GM18498 (cell line): ENCODE data around the gene ESYT1.

Experiments used
- ATAC-seq: cut with Tn5 transposase; IDR thresholded peaks from one replicate; pipeline ENCODE4 v1.9.1; 2021; ENCODE audit warnings: mild to moderate bottlenecking, moderate library complexity; ENCODE audit not compliant: unreplicated experiment

ESYT1 gene

DNA sequence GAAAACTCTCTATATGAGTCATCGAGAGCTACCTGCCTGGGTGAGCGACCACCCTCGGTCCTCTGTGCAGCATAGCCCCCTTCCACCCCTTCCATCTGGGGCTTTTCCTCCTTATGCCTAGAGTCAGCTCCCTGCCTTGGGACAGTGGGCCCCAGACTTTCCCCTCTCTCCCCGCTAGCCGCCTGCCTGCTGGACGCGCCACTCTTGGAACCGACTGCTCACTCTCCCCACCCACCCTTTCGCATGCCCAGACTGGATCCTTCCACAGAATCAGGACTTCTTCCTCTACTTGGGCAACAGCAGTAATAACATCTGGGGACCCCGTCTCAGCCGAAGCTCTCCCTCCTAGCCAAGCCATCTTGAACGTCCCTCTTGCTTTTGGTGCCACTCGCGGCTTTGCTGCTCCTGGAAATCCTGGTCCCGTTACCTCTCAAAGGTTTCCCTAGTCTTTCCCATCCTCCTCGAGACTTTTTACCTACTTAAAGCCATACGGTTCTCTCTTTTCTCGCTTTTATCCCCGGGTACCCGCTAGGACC, 671 bp downstream of the ESYT1 start:
- no peak for ATAC-seq

DNA sequence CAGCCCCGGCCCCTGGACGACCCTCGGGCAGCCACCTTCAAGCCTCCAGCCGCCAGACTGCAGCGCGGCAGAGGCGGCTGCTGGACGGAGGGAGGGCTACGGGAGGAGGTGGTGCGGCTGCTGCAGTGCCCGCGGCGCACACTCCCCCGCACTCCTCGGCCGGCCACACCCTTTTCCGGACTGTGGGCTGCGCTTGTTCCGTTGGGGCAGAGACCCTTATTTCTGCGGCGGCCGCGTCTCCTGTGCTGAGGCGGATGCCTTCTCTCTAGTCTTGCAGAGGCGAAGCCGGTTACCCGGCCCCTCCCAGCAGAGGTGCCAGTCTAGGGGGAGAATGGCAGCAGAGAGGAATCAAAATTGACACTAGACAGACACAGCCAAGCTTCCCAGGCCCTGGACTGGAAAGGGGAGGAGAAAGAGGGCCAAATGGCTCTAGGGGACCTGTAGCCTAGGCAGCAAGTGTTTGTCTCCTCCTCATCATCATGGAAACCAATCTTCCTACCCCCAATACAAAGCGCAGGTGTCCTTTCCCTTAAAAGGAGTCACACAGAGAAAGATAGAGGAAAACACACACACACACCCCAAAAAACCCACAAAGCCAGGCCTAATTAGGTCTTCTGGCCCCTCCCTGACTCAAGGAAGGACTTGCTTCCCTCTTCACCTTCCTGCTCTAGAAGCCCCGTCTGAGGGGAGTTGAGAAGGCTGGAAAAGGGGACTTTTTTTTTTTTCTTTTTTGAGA, 1.3 kb downstream of the ESYT1 start:
- ATAC-seq, result peak; percentile 34

DNA sequence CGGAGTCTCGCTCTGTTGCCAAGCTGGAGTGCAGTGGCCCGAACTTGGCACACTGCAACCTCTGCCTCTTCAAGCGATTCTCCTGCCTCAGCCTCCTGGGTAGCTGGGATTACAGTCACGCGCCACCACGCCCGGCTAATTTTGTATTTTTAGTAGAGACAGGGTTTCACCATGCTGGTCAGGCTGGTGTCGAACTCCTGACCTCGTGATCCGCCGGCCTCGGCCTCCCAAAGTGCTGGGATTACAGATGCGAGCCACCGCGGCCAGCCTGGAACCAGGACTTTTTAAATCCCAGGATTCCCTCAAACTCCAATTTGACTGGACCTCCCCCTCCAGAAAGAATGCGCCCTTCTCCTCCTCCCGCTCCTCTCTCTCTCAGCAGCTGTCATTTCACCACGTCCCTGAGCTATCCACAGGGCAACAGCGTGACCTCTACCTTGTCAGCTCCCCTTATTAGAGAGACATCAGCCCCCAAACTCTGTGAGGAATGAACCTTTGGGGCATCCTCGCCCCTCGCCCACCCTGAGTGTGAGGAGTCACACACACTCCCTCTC, 2.0 kb downstream of the ESYT1 start:
- no peak for ATAC-seq

DNA sequence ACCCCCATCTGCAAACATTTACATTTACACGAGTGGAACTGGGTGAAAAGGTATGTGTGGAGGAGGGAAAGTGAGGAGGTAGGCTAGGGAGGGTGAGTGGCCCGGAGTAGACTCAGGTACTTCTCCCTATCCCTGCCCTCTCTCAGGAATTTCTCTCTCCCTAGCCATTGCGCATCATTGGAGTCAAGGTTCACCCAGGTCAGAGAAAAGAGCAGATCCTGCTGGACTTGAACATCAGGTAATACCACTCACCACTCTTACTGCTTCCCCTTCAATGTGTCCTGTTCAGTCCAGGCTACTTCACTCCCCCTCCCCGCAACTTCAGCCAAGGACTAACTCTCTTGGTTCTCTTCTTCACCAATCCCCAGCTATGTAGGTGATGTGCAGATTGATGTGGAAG, 2.8 kb downstream of the ESYT1 start:
- no peak for ATAC-seq

DNA sequence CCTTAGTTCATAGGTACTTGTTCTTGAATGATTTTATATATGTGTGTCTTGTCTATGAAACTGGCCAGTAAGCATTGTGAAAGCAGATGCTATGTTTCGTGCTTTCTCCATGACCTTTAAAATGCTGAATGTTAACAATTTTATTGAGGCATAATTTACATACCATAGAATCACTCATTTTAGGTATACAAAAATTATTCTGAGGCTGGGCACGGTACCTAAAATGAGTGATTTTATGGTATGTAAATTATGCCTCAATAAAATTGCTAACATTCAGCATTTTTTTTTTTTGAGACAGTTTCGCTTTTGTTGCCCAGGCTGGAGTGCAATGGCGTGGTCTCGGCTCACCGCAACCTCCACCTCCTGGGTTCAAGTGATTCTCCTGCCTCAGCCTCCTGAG, 6.8 kb downstream of the ESYT1 start:
- no peak for ATAC-seq

DNA sequence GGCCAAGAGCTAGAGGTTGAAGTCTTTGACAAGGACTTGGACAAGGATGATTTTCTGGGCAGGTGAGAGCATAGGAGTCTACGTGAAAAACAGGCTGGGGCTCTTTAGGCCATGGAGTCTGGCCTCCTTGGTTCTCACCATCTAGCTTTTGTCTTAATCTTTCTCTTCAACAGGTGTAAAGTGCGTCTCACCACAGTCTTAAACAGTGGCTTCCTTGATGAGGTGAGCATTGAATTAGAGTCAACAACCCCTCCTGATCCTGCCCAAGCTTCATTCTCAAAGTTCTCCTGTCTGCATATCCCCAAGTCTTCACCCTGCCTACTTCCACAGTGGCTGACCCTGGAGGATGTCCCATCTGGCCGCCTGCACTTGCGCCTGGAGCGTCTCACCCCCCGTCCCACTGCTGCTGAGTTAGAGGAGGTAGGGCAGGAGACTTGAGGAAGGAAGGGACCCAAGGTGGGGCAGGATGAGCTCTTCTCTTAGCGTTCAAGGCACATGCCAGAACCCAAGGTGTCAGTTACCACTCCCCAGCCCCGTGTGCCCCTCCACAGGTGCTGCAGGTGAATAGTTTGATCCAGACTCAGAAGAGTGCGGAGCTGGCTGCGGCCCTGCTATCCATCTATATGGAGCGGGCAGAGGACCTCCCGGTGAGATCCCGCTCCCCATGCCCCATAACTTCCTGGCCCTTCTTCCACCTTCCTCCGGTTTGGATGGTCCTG, 9.9 kb downstream of the ESYT1 start:
- ATAC-seq, result no peak

DNA sequence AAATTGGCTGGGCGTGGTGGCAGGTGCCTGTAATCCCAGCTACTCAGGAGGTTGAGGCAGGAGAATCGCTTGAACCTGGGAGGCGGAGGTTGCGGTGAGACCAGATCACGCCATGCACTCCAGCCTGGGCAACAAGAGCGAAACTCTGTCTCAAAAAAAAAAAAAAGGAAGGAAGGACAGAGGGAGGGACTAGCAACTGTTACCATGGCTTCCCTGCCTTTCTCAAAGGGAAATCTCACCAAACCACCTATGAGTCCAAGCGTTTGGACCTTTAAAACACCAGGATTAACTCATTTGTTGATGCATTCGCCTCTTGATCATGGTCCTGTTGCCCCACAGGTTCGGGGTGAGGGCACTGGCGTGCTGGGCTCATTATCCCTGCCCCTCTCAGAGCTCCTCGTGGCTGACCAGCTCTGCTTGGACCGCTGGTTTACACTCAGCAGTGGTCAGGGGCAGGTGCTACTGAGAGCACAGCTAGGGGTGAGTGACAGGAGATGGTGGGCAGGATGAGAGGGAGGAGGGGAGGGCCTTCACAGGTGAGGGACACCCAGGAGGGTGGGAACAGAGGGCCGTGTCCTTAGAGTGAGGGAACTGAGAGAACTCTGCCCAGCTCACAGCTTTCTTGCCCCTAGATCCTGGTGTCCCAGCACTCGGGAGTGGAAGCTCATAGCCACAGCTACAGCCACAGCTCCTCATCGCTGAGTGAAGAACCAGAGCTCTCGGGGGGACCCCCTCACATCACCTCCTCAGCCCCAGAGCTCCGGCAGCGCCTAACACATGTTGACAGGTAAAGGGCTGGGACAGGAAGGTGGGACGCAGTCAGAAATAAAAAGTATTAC, 14.1 kb downstream of the ESYT1 start:
- ATAC-seq, result no peak

DNA sequence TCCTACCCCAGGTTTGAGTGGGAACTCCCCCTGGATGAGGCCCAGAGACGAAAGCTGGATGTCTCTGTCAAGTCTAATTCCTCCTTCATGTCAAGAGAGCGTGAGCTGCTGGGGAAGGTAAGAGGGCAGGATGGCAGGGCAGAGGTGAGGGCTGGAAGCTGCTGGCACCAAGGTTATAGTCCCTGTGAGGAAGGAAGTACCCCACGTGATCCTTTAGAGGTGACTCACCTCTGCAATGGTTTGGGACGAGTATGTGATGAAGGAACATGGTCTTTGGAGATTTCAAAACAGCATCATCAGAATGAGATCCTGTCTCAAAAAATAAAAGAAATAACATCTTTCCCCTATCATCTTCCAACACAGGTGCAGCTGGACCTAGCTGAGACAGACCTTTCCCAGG, 15.2 kb downstream of the ESYT1 start:
- no peak for ATAC-seq

DNA sequence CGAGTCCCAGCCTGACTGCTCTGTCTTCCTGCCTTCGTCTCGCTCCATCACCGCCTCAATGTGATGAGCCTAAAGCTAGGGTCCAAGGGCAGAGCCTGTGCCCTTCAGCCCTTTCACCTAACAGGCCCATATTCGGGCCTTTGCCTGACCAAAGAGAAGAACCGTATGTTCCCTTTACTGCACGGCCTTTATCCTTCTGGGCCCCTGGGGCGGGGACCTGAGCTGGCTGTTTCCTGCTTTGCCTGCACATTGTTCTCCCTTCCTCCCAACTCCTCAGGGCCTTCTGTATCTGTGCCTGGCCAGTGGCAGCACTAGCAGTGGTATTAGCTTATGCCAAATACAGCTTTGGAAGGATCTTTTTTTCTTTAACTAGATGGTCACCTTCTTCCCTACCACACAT, 15.8 kb downstream of the ESYT1 start:
- no peak for ATAC-seq

DNA sequence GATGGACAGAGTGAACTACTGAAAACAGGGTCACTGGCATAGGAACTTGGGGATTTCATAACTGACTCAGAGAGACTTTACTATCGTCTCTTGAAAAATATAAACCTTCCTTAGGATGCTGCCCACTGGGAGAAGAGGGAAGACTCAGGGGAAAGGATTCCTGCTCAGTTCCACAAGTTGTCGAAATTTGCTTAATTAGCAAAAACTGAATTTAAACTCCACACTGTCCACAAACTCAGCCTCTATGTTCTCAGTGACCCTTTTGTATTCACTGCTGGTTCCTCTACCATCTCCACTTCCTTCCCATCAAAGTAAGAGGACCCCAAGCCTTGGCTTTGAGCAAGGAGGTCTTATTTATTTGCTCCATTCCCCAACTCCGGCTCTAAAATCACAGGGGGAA, 17.1 kb downstream of the ESYT1 start:
- ATAC-seq, result no peak

DNA sequence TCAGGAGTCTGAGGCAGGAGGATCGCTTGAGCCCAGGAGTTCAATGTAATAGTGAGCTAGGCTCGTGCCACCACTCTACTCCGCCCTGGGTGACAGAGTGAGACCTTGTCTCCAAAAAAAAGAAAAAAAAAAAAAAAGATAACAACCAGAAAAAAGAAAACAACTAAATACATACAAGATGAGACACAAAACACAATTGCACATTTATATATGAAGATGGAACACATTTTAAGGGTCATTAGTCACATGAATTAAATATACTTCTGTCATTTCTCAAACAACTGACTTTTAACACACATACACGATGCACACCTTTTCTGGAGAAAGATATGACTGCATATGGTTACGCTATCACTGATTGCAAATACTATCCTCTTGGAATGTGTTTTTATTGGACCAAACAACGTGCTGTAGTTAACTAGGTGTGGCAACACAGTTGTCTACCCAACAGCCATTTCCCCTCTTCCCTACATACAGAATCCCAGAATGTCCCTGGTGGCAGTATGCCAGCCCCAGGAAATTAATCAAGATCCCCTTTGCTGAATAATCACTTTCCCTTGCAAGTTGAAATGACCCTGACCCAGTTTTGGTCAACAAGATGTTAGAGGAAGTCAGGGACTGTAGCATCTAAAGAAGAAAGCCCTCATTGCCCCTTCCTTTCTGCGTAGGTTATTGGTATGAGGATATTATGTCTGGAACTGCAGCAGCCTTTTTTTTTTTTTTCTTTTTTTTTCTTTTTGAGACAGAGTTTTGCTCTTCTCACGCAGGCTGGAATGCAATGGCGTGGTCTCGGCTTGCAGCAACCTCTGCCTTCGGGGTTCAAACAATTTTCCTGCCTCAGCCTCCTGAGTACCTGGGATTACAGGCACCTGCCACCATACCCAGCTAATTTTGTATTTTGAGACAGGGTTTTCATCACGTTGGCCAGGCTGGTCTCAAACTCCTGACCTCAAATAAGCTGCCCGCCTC, 18.7 kb downstream of the ESYT1 start:
- ATAC-seq, result no peak

DNA sequence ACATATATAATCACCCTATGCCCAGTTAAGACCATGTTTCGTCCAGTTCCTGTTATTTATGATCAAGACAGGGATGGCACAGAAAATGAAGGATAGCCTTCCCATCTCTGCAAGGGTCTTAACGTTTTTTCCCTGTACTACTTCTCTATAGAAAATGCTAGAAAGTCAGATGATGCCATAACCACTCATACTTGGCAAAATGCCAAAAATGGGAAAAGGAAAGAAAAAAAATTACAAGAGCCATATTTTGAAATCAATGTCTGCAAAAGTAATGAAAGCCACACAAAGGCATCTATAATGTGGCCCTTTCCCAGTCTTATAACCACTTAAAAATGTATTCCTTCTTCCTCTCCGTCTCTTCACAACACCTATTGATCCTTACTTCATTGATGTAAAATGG, 22.5 kb downstream of the ESYT1 start:
- ATAC-seq, result no peak

DNA sequence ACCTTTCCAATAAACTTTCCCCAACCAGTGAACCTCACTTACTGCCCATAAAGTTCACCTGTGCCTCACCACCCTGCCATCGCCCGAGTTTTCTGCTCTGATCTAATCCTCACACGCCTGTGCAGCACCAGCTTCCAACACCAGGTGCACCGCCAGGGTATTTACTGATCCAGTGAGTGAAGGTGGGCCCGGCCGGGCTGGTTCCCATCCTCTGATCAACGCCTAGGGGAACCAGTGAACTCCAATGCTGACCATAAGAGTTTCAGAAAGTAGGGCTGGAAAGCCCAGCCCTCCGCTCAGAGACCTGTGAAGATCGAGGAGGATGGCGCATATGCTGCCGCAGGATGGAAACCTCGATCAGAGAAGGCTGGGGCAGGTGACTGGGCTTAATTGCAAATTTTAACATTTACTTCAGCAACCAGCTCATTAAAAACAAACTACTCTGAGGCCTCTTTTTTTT, 23.6 kb downstream of the ESYT1 start:
- ATAC-seq, result peak; percentile 61

DNA sequence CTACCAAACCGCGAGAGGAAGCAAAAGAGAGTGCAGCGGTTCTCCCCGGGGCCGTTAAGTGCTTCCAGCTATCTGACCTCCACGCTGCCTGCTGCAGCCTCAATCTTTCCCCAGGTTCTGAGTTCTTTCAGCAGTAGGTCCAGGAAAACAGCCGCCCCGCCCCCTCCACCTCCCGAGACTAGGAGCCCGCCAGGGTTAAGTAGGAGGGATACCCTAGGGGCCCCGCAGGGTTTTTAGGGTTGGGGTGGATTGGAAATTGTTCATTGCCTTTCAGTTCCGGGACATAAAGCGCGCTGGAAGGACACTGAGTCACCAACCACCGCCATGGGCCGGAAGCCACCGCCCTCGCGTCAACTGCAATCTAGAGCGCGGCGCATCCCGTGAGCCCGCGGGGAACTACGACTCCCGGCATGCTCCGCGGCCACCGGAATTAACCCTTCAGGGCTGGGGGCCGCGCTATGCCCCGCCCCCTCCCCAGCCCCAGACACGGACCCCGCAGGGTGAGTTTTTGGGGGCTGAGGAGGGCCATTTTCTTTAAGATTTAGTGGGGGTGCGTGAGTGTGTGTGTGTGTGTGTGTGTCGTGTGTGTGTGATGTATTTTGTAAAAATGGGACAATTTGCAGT, 24.2 kb downstream of the ESYT1 start, which contains the start of gene MYL6B:
MYL6B (plus strand) TSS at position 456 of the 624 bp plus-strand sequence. CDS start 1,332 bp downstream, outside the sequence.
- ATAC-seq, result peak; percentile 88

DNA sequence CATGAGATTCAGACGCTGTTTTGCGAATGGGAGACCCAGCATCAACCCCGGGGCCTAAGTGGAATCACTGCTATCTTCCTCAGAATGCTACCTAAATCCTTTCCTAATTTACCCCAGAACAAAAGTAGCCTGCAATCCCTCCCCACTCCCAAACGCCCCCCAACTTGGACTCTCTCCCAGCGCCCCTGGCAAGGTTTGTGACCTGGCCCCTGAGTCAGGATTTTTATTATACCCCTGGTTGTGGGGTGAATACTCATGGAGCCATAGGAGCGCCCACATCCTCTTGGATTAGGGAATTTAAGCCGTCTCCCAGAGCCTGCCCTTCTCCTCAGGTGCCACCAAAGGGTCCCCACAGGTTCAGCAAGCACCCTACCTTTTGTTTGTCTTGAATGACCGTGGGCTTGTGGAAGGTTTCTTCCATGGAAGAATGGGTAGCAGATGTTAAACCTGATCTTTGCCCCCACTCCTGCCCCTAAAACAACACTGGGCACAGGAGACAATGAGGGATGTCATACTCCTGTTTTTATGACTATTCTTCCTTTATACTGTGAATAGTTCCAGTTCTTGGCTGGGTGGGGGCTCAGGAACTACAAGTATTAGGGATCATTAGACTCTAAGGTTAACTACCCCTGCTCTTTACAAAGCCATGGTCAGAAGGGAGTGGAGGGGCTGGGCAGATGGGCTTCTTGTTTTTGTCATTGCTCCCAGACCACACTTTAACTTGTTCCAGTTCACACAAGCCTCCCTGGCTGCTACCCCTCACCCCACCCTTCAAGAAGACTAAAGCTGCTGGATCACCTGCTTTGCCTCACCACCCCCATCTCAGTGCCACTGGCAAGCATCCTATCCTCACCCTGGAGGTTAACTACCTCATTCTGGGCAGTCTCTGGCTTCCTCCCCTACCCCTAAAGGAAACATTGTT, 24.9 kb downstream of the ESYT1 start:
- no peak for ATAC-seq

DNA sequence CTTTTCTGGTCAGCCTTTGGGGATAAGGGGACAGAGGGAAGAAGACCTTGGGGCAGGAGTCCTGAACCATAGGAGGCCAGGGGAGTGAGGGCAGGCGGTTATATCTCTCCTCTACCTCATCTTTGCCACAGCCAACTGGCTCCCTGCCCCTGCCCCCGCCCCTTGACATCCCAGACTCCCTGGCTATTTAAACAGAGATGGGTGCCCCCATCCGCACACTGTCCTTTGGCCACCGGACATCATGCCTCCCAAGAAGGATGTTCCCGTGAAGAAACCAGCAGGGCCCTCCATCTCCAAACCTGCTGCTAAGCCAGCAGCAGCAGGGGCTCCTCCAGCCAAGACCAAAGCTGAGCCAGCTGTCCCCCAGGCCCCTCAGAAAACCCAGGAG, 25.6 kb downstream of the ESYT1 start:
- no peak for ATAC-seq

DNA sequence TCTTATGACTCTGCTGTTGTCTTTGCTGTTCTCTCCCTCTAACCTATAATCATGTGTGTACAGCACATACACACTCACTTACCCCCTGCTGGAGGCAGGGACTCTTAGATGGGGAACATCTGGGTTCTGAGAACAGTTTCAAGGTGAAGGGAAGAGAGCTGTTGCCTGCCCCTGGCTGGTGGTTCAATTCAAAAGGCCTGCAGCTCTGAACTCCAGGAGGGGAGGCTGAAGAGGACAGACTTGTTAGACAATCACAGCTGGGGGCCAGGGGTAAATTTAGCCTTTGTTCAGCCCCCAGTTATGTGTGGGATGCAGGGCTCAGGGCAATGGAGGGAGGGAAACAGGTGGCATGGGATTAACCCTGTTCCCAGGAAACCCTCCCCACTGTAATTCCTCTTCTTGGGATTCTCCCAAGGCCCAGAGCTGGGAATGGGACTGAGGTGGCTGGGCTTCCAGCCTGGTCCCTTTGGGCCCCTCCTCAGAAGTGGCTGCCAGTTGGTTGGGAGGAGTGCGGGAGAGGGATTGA, 26.2 kb downstream of the ESYT1 start:
- ATAC-seq, result no peak

DNA sequence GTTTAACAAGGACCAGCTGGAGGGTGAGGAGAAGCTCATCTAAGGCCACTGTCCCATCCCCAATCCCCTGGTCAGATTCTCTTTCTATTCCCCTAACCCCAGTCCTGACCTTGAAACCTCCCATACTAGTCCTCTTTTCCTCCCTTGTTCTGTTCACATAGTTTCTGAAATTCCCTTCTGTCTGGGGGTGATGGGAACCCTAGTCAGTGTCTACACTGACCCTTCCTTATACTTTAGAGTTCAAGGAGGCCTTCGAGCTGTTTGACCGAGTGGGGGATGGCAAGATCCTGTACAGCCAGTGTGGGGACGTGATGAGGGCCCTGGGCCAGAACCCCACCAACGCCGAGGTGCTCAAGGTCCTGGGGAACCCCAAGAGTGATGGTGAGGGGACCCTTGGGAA, 26.8 kb downstream of the ESYT1 start:
- no peak for ATAC-seq
